HEK293T (cell line): ENCODE measurements around the gene TNFAIP8.
"Not testable (repeated sequence)": the region's sequence is repeated elsewhere in the genome, so short reads cannot be mapped to it uniquely, and the experiment has no call there.

Source experiments
- CTCF ChIA-PET: fragments of 350-600 bp; formaldehyde crosslinking; extraction: SDS; loops from one replicate; lab custom pipeline; 2021; ENCODE audit warnings: antibody characterized with exemption, inconsistent platforms; lab: Yijun Ruan, JAX
- POLR2A ChIA-PET: fragments of 350-600 bp; formaldehyde crosslinking; extraction: SDS; loops from one replicate; lab custom pipeline; 2020; ENCODE audit warnings: antibody characterized with exemption, inconsistent platforms; lab: Yijun Ruan, JAX
- DNase-seq: peaks from one replicate; pipeline ENCODE4 v3.0.0; 2012; ENCODE audit warnings: mixed read lengths; ENCODE audit errors: extremely low spot score
- ARNT ChIP-seq: fragments of 450-650 bp; IDR thresholded peaks from 2 replicates; pipeline ENCODE4 v1.6.1; 2017; ENCODE audit warnings: mild to moderate bottlenecking
- BHLHE40 ChIP-seq: fragments of 450-650 bp; IDR thresholded peaks from 2 replicates; pipeline ENCODE4 v1.6.1; 2016; ENCODE audit warnings: mild to moderate bottlenecking, moderate library complexity, borderline replicate concordance
- CTBP1 ChIP-seq: fragments of 450-650 bp; IDR thresholded peaks from 2 replicates; pipeline ENCODE4 v1.6.1; 2016; ENCODE audit warnings: borderline replicate concordance
- ELF4 ChIP-seq: fragments of 450-650 bp; IDR thresholded peaks from 2 replicates; pipeline ENCODE4 v1.6.1; 2017; ENCODE audit warnings: antibody characterized with exemption
- FOXA1 ChIP-seq: fragments of 450-650 bp; IDR thresholded peaks from 2 replicates; pipeline ENCODE4 v1.6.1; 2016; ENCODE audit warnings: mild to moderate bottlenecking
- FOXK2 ChIP-seq: fragments of 450-650 bp; IDR thresholded peaks from 2 replicates; pipeline ENCODE4 v1.6.1; 2016; ENCODE audit warnings: mild to moderate bottlenecking
- FOXM1 ChIP-seq: fragments of 450-650 bp; IDR thresholded peaks from 2 replicates; pipeline ENCODE4 v1.6.1; 2017; ENCODE audit warnings: mild to moderate bottlenecking, borderline replicate concordance
- HDGF ChIP-seq: fragments of 450-650 bp; IDR thresholded peaks from 2 replicates; pipeline ENCODE4 v1.6.1; 2017; ENCODE audit warnings: antibody characterized with exemption, borderline replicate concordance
- L3MBTL2 ChIP-seq: fragments of 450-650 bp; conservative IDR thresholded peaks from 2 replicates; pipeline ENCODE4 v1.6.1; 2016; ENCODE audit warnings: mild to moderate bottlenecking
- LEF1 ChIP-seq: fragments of 450-650 bp; IDR thresholded peaks from 2 replicates; pipeline ENCODE4 v1.6.1; 2017; ENCODE audit warnings: mild to moderate bottlenecking, borderline replicate concordance
- NFRKB ChIP-seq: fragments of 450-650 bp; IDR thresholded peaks from 2 replicates; pipeline ENCODE4 v1.6.1; 2016; ENCODE audit warnings: mild to moderate bottlenecking, moderate library complexity
- SP1 ChIP-seq: fragments of 450-650 bp; IDR thresholded peaks from 2 replicates; pipeline ENCODE4 v1.6.1; 2017
- SUZ12 ChIP-seq: fragments of 450-650 bp; IDR thresholded peaks from 2 replicates; pipeline ENCODE4 v1.6.1; 2016; ENCODE audit warnings: mild to moderate bottlenecking
- TARDBP ChIP-seq: fragments of 450-650 bp; IDR thresholded peaks from 2 replicates; pipeline ENCODE4 v1.6.1; 2016
- ZNF384 ChIP-seq: fragments of 450-650 bp; IDR thresholded peaks from 2 replicates; pipeline ENCODE4 v1.6.1; 2016
- TF ChIP-seq, protein P1 (sequence below): fragments of 450-650 bp; IDR thresholded peaks from 2 replicates; pipeline ENCODE4 v1.6.1; 2016

The TNFAIP8 gene

GRCh38 chr5:119409235-119409815 lies 53.5 kb downstream of the TNFAIP8 start:
- CTCF ChIA-PET: interaction anchor here (1.4 kb wide), 1 partner anchor 73 kb away, joined by 7 read pairs; no protein-coding TSS in a partner anchor
- POLR2A ChIA-PET: interaction anchor here (1.0 kb wide), 1 partner anchor 421 kb away, joined by 3 read pairs; the partner anchor contains the start of gene DTWD2
- TF ChIP-seq SP1: no peak
- no peak for TF ChIP-seq HDGF
- no peak for TF ChIP-seq FOXM1
- TF ChIP-seq, protein P1, sequence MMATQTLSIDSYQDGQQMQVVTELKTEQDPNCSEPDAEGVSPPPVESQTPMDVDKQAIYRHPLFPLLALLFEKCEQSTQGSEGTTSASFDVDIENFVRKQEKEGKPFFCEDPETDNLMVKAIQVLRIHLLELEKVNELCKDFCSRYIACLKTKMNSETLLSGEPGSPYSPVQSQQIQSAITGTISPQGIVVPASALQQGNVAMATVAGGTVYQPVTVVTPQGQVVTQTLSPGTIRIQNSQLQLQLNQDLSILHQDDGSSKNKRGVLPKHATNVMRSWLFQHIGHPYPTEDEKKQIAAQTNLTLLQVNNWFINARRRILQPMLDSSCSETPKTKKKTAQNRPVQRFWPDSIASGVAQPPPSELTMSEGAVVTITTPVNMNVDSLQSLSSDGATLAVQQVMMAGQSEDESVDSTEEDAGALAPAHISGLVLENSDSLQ: no peak
- TF ChIP-seq LEF1: no peak
- TF ChIP-seq SUZ12: no peak
- TF ChIP-seq ZNF384: no peak
- no peak for TF ChIP-seq NFRKB
- TF ChIP-seq ARNT: no peak
- no peak for TF ChIP-seq L3MBTL2
- TF ChIP-seq TARDBP: no peak
- no peak for TF ChIP-seq CTBP1
- no peak for TF ChIP-seq ELF4
- TF ChIP-seq FOXK2: no peak
- no peak for TF ChIP-seq BHLHE40
- no peak for TF ChIP-seq FOXA1
- no peak for DNase-seq

- TF ChIP-seq LEF1 (no peak), TARDBP (no peak), ZNF384 (no peak), SUZ12 (no peak), NFRKB (no peak), HDGF (no peak), ELF4 (no peak), CTBP1 (no peak), ARNT (no peak), FOXK2 (no peak), SP1 (no peak), FOXM1 (no peak), FOXA1 (no peak)
- CTCF ChIA-PET: interaction anchor here (0.7 to 3.7 kb wide), 6 partner anchors 10 to 422 kb away, joined by 3 to 44 read pairs (median 6); partner anchors contain the start of gene DTWD2
- DNase-seq: no peak
- POLR2A ChIA-PET: interaction anchor here (1.0 to 1.6 kb wide), 3 partner anchors 50 to 422 kb away, joined by 3 to 5 read pairs (median 3); partner anchors contain the start of gene DTWD2
These were observed 54.8 kb downstream of the TNFAIP8 start for GRCh38 chr5:119410448-119411159.

DNA sequence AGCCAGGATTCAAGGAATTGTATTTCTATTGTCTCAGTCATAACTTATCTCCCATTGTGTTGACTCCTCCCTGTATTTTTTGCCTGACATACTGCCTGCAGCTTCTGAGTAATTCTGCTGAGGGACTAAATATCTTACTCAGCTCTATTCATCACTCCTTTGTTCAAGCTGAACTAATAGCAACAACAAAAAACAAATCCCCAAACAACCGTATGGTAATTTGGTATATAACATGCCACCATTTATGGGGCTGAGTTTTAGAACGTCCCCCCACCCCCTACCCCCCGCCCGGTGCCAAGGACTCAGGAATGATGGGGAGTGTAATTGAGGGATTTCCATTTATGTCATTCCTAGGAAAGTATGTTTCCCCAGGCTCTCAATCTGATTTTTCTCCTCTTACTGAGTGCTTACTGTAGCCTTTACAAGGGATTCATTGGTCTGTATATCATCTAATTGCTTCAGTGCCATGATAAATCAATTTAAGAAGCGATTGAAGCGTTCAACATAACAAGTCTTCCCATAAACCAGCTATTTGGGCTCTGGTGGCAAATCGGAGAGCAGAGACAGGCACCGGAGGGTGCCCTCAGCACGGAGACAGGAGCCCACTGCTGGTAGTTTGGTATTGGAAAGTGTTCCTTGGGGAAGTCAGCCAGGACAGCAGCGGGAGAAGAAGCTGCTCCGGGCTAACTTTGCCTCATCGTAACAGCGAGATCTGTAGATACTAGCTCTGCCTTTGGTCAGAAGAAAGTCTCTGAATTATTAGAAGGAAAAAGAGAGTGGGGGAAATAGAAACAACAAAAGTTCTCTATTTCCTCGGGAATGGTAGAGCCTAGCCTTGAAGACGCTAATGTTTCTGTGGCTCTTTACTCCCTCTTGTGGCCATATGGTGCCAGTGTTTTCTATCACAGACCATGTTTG lies 55.8 kb downstream of the TNFAIP8 start:
- POLR2A ChIA-PET: interaction anchor here (0.8 to 1.6 kb wide), 3 partner anchors 51 to 423 kb away, joined by 3 to 5 read pairs (median 4); partner anchors contain the start of genes DMXL1 and DTWD2
- CTCF ChIA-PET: interaction anchor here (0.6 to 3.7 kb wide), 23 partner anchors 9 to 545 kb away, joined by 3 to 44 read pairs (median 4); partner anchors contain the start of genes DTWD2 and TNFAIP8
- TF ChIP-seq, protein P1: peak; percentile 77; the same call in 1 of the 2 replicates
- no peak for TF ChIP-seq ARNT
- peak; percentile 71 for DNase-seq

- TF ChIP-seq LEF1: no peak
- no peak for TF ChIP-seq FOXK2
- TF ChIP-seq ZNF384: no peak
- TF ChIP-seq L3MBTL2: no peak
- TF ChIP-seq ELF4: no peak
- no peak for TF ChIP-seq CTBP1
- TF ChIP-seq FOXA1: no peak
- no peak for TF ChIP-seq TARDBP
- no peak for TF ChIP-seq NFRKB
- CTCF ChIA-PET: interaction anchor here (0.7 to 3.7 kb wide), 19 partner anchors 10 to 1123 kb away, joined by 3 to 44 read pairs (median 4); partner anchors contain the start of genes DTWD2 and TNFAIP8
- DNase-seq: no peak
- POLR2A ChIA-PET: interaction anchor here (1.5 to 1.6 kb wide), 2 partner anchors 51 to 424 kb away, joined by 3 to 5 read pairs; partner anchors contain the start of gene DTWD2
These were observed 56.7 kb downstream of the TNFAIP8 start for GRCh38 chr5:119412279-119413227.

GRCh38 chr5:119414124-119414734 lies 58.4 kb downstream of the TNFAIP8 start:
- CTCF ChIA-PET: interaction anchor here (0.6 to 3.7 kb wide), 2 partner anchors 28 to 426 kb away, joined by 3 to 44 read pairs; partner anchors contain the start of gene DTWD2
- DNase-seq, POLR2A ChIA-PET: not testable (repeated sequence)
